HFFc6 (cell line): ENCODE measurements around the gene TSPAN9. TPM values are rescaled to one million over a fixed set of nuclear protein-coding genes. Genes with fewer than 3 reads are reported as not detected.
A peak's percentile ranks its signal among the peaks of the same experiment; 100 is the strongest.

Experiments used
- DNase-seq: peaks from one replicate; pipeline ENCODE4 v3.0.0-alpha.2; 2018
- H3K27ac Mint-ChIP-seq: 2 replicates; pipeline ENCODE4 v1.8.0; 2020; ENCODE audit warnings: mild to moderate bottlenecking, mixed read lengths
- H3K27me3 Mint-ChIP-seq: 2 replicates; pipeline ENCODE4 v1.8.0; 2021; ENCODE audit warnings: mild to moderate bottlenecking, moderate library complexity, mixed read lengths; ENCODE audit not compliant: insufficient read depth
- H3K36me3 Mint-ChIP-seq: 2 replicates; pipeline ENCODE4 v1.8.0; 2021; ENCODE audit warnings: low read depth, mixed read lengths
- H3K4me1 Mint-ChIP-seq: 2 replicates; pipeline ENCODE4 v1.8.0; 2020; ENCODE audit warnings: low read depth, mixed read lengths
- H3K4me3 Mint-ChIP-seq: 2 replicates; pipeline ENCODE4 v1.8.0; 2020; ENCODE audit warnings: mild to moderate bottlenecking, moderate library complexity, mixed read lengths
- H3K9me3 Mint-ChIP-seq: 2 replicates; pipeline ENCODE4 v1.8.0; 2020; ENCODE audit warnings: mild to moderate bottlenecking, mixed read lengths
- CTCF ChIP-seq: fragments of 200-600 bp; sonication (generic); IDR thresholded peaks from 2 replicates; pipeline ENCODE4 v1.5.0; 2021; ENCODE audit warnings: antibody characterized with exemption, mild to moderate bottlenecking
- total RNA-seq, 6 experiments: library from RNA; stranded (reverse); fragmentation: NEBNext Ultra II Directional; extraction: Animal tissue kit (Norgen Biotek cat#: 25700); gene quantifications; 2 replicates in 1 of 6; 3 replicates in 5 of 6; pipeline ENCODE4 v1.2.3, GENCODE V29; 2021

The TSPAN9 gene
- total RNA-seq, 6 experiments from 2014 or later, result 18.1 to 35.8 (median 22.7) TPM

GRCh38 chr12:3255057-3255456, 177.9 kb downstream of the TSPAN9 start:
- Mint-ChIP-seq H3K27me3 (peaks cover 6% of the 10 kb centered on the region), H3K4me3 (no peak overlapping the region), H3K9me3 (no peaks in the 10 kb centered on the region), H3K4me1 (peaks cover 6% of the 10 kb centered on the region), H3K36me3 (no peaks in the 10 kb centered on the region), H3K27ac (no peak overlapping the region)
- DNase-seq, result no peak
- TF ChIP-seq CTCF, result no peak

GRCh38 chr12:3256103-3256631, 179.0 kb downstream of the TSPAN9 start:
- H3K27ac Mint-ChIP-seq, result no peak overlapping the region
- no peaks in the 10 kb centered on the region for H3K36me3 Mint-ChIP-seq
- DNase-seq, result no peak
- H3K4me3 Mint-ChIP-seq, result no peak overlapping the region
- H3K27me3 Mint-ChIP-seq, result peaks cover 6% of the 10 kb centered on the region
- TF ChIP-seq CTCF, result no peak
- H3K9me3 Mint-ChIP-seq, result no peaks in the 10 kb centered on the region
- H3K4me1 Mint-ChIP-seq, result peaks cover 6% of the 10 kb centered on the region

- no peak for TF ChIP-seq CTCF
- Mint-ChIP-seq H3K27me3 (peaks cover 5% of the 10 kb centered on the region), H3K36me3 (no peaks in the 10 kb centered on the region), H3K27ac (no peak overlapping the region), H3K4me3 (no peak overlapping the region), H3K9me3 (no peaks in the 10 kb centered on the region), H3K4me1 (peaks cover 6% of the 10 kb centered on the region)
- DNase-seq, result no peak
Observed at GRCh38 chr12:3257411-3257810, 180.2 kb downstream of the TSPAN9 start.

- Mint-ChIP-seq H3K36me3 (no peaks in the 10 kb centered on the region), H3K27me3 (peaks cover 5% of the 10 kb centered on the region), H3K4me1 (peaks cover 6% of the 10 kb centered on the region), H3K4me3 (no peak overlapping the region), H3K9me3 (no peaks in the 10 kb centered on the region), H3K27ac (no peak overlapping the region)
- no peak for DNase-seq
- TF ChIP-seq CTCF, result no peak
Observed at GRCh38 chr12:3259973-3260372, 182.8 kb downstream of the TSPAN9 start.

- DNase-seq, result no peak
- H3K9me3 Mint-ChIP-seq, result no peaks in the 10 kb centered on the region
- peak; percentile 48 for TF ChIP-seq CTCF
- peaks cover 5% of the 10 kb centered on the region for H3K27me3 Mint-ChIP-seq
- no peak overlapping the region for H3K4me3 Mint-ChIP-seq
- H3K4me1 Mint-ChIP-seq, result peaks cover 6% of the 10 kb centered on the region
- no peak overlapping the region for H3K27ac Mint-ChIP-seq
- H3K36me3 Mint-ChIP-seq, result no peaks in the 10 kb centered on the region
Observed at GRCh38 chr12:3261782-3262359, 184.7 kb downstream of the TSPAN9 start.
